Prostate gland (tissue), 2 donors: ENCODE results near the gene CYTH2.
"Not testable (repeated sequence)": the region's sequence is repeated elsewhere in the genome, so short reads cannot be mapped to it uniquely, and the experiment has no call there.

Source experiments
- CTCF ChIP-seq, 4 experiments: fragments of 200-600 bp in 2 of 4; fragments of 450-650 bp in 2 of 4; sonication (generic) in 2 of 4; IDR thresholded peaks; 1 replicate in 3 of 4; 2 replicates in 1 of 4; pipeline ENCODE4 v1.5.1; 2016 to 2019; ENCODE audit warnings: antibody characterized with exemption in 4 of 4, mild to moderate bottlenecking in 2 of 4, moderate library complexity in 2 of 4
- POLR2A ChIP-seq: fragments of 450-650 bp; IDR thresholded peaks from one replicate; pipeline ENCODE4 v1.6.1; 2016; ENCODE audit warnings: antibody characterized with exemption, mild to moderate bottlenecking

- TF ChIP-seq POLR2A; CTCF (IDR thresholded peaks at IDR 0.05): not testable (repeated sequence)
Measured at GRCh38 chr19:48488478-48488877, 19.3 kb downstream of the CYTH2 start.
